Esophagus squamous epithelium (tissue), 5 donors: ENCODE measurements around the gene GTF2F1. TPM values are rescaled to one million over a fixed set of nuclear protein-coding genes. Genes with fewer than 3 reads are reported as not detected.

Source experiments
- DNase-seq: peaks from one replicate; lab custom pipeline; 2025; lab: John Stamatoyannopoulos, UW
- H3K27ac ChIP-seq, 4 donors: fragments of 200-600 bp; sonication (generic); one replicate each; pipeline ENCODE4 v1.5.1; 2016 to 2019; ENCODE audit warnings: mild to moderate bottlenecking in 1 of 4
- H3K27me3 ChIP-seq, 4 donors: fragments of 200-600 bp; sonication (generic); 1 replicate in 3 of 4; 2 replicates in 1 of 4; pipeline versions ENCODE4 v1.5.1 to v1.6.0; 2017 to 2021; ENCODE audit warnings: antibody characterized with exemption in 1 of 4
- H3K36me3 ChIP-seq, 3 donors: fragments of 200-600 bp; sonication (generic); one replicate each; pipeline ENCODE4 v1.5.1; 2016 to 2019
- H3K4me1 ChIP-seq, 3 donors: fragments of 200-600 bp; sonication (generic); one replicate each; pipeline ENCODE4 v1.5.1; 2017 to 2019
- H3K4me3 ChIP-seq, 4 donors: fragments of 200-600 bp; sonication (generic); 1 replicate in 3 of 4; 2 replicates in 1 of 4; pipeline ENCODE4 v1.5.1; 2016 to 2019; ENCODE audit warnings: mild to moderate bottlenecking in 2 of 4, moderate library complexity in 1 of 4
- H3K9me3 ChIP-seq, 3 donors: fragments of 200-600 bp; sonication (generic); one replicate each; pipeline ENCODE4 v1.5.1; 2016 to 2019
- POLR2A ChIP-seq, 4 donors: fragments of 450-650 bp; IDR thresholded peaks; one replicate each; pipeline ENCODE4 v1.6.1; 2017; ENCODE audit warnings: antibody characterized with exemption in 4 of 4, mild to moderate bottlenecking in 4 of 4, moderate library complexity in 3 of 4
- WGBS, 2 donors: methylation state at CpG; one replicate each; pipeline ENCODE4 v1.1.5; 2018; 5-methylcytosine and 5-hydroxymethylcytosine counted together
- intact Hi-C: fragments of 100-400 bp; cut with DNase I; formaldehyde crosslinking; loops from one replicate; pipeline ENCODE4 v1.15.0; 2022
- total RNA-seq, 4 donors: library from RNA; depleted of rRNA; stranded (reverse); fragments of >200 nt; gene quantifications; one replicate each; pipeline ENCODE4 v1.1.0, GENCODE V29; 2016
- TF ChIP-seq, protein P1 (sequence below), 6 experiments: fragments of 450-650 bp in 4 of 6; fragments of 200-600 bp in 2 of 6; sonication (generic) in 2 of 6; IDR thresholded peaks; one replicate each; pipeline ENCODE4 v1.5.1; 2016 to 2019; ENCODE audit warnings: antibody characterized with exemption in 6 of 6, mild to moderate bottlenecking in 4 of 6, moderate library complexity in 4 of 6
- donor health status: DM: yes; HTN: yes; CAD: no.

The GTF2F1 gene
- total RNA-seq, 4 donors from 2014 or later: 28.0 to 51.3 (median 43.5) TPM

DNA sequence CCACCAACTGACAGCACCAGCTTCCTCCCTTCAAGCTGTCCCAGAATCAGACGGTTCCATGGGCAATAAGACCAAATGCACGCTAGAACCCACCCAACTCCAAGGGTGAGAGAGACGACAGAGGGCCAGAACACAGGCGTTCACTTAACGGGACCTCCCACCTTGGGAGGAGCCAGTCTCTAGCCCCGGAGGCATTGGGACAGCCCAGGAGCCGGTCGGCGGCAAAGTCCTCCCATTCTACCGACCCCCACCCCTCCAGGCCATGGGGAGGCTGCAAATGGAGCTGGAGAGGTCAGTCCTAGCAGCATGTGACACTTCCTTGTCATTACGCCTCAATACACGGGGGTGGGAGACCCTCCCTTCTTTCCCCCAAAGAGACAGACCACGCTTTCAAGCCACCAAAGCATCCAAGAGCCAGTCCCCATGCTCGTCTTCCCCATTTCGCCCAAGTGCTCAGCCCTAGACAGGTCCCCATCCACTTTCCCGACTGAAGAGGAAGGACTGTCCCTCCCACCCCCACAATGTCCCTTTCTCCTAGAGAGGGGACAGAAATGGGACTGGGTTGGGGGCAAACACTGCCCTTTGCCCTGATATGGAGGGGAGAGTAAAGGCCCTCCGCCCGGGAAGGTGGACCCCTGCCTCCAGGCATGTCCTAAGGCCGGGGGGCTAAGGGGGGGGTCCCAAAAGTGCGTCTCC, 30.7 kb upstream of the GTF2F1 start:
- no peaks in the 10 kb centered on the region for H3K27me3 ChIP-seq
- no peak for TF ChIP-seq POLR2A (IDR thresholded peaks at IDR 0.05)
- TF ChIP-seq, protein P1, sequence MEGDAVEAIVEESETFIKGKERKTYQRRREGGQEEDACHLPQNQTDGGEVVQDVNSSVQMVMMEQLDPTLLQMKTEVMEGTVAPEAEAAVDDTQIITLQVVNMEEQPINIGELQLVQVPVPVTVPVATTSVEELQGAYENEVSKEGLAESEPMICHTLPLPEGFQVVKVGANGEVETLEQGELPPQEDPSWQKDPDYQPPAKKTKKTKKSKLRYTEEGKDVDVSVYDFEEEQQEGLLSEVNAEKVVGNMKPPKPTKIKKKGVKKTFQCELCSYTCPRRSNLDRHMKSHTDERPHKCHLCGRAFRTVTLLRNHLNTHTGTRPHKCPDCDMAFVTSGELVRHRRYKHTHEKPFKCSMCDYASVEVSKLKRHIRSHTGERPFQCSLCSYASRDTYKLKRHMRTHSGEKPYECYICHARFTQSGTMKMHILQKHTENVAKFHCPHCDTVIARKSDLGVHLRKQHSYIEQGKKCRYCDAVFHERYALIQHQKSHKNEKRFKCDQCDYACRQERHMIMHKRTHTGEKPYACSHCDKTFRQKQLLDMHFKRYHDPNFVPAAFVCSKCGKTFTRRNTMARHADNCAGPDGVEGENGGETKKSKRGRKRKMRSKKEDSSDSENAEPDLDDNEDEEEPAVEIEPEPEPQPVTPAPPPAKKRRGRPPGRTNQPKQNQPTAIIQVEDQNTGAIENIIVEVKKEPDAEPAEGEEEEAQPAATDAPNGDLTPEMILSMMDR (IDR thresholded peaks at IDR 0.05): no peak
- H3K4me3 ChIP-seq: peak overlapping the region; percentile 60 to 88 (median 86)
- peak overlapping the region; percentile 85 to 88 (median 88) for H3K27ac ChIP-seq
- intact Hi-C loops: no loop called here
- H3K9me3 ChIP-seq: no peaks in the 10 kb centered on the region
- no peak for DNase-seq
- peaks cover 12 to 48% (median 19%) of the 10 kb centered on the region in 3 donors for H3K4me1 ChIP-seq
- WGBS, 2 donors: 0% methylated on average over 11 of the region's 20 CpGs; no CpG with 5 or more reads in 1 of the 2 donors
- H3K36me3 ChIP-seq: peaks cover 19 to 38% (median 27%) of the 10 kb centered on the region in 3 donors

DNA sequence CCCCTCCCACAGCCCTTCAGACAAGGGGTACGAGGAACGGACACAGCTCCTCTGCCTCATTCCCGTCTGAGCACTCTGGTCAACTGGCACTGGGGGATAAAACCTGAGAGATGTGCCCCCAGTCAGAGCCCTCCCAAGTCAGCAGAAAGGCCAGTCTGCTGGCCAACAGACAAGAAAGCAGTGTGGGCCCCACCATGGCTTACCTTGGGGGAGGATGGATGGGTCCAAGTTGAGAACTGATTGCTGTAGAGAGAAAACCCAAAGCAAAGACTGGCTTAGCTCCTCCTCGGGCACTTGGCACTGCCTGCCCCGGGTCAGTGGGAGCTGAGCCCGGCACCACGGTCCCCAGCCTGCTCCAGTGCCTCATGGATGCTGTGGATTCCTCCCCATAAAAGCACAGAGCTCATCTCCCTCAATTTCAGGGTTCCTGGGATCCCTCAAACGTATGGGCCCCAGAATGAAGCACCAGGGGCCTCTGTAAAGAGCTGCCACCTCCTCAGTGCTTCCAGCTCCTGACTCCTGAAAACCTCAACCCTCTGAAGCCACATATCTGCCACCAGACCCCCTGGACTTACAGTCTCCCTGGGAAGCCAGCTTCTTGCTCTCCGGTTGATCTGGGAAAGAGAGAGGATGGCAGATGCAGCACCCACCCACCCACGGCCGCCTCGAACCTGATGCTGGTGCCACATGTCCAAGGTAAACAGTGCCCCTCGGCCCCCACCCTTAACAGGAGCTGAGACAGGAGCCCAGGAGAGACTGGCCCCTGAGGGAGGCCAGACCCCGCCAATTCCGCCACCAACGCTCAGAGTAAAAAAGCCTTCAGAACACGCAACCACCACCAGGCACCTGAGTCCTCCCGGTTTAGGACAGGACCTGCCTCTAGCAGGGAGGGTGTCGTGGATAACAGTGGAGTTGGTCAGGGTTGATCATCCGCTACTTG, 28.4 kb upstream of the GTF2F1 start:
- Histone ChIP-seq H3K27me3 (no peaks in the 10 kb centered on the region), H3K27ac (no peak overlapping the region), H3K36me3 (peaks cover 40 to 61% (median 50%) of the 10 kb centered on the region in 3 donors), H3K4me3 (no peak overlapping the region), H3K4me1 (peaks cover 12 to 48% (median 19%) of the 10 kb centered on the region in 3 donors), H3K9me3 (no peaks in the 10 kb centered on the region)
- TF ChIP-seq, protein P1 (IDR thresholded peaks at IDR 0.05): no peak
- no peak for TF ChIP-seq POLR2A (IDR thresholded peaks at IDR 0.05)
- WGBS, 2 donors: 79 to 86% methylated on average over 8 to 11 of the region's 20 CpGs
- intact Hi-C loops: no loop called here
- DNase-seq: no peak

DNA sequence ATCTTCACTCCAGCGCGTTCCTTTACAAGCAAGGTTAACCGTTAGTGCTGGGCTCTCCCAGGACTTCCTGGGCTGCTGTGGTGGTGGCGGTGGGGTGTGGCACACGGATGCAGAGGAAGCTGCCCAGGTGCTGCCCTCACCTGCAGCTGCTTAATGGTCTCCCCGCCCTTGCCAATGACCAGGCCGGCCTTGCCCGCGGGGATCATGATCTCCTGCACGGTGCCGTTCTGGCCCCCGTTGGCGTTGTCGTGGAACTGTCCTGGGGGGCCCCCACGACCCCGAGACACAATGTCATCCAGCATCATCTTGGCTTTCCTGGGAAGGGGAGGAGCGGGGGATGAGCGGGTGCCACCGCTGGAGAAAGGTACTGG, 25.6 kb upstream of the GTF2F1 start:
- no peaks in the 10 kb centered on the region for H3K9me3 ChIP-seq
- TF ChIP-seq POLR2A (IDR thresholded peaks at IDR 0.05): no peak
- TF ChIP-seq, protein P1 (IDR thresholded peaks at IDR 0.05): no peak
- 73 to 80% methylated on average over 1 to 3 of the region's 19 CpGs for WGBS, 2 donors
- H3K27ac ChIP-seq: no peak overlapping the region
- H3K27me3 ChIP-seq: no peaks in the 10 kb centered on the region
- H3K4me1 ChIP-seq: peaks cover 8 to 36% (median 19%) of the 10 kb centered on the region in 3 donors
- H3K36me3 ChIP-seq: peaks cover 65 to 89% (median 73%) of the 10 kb centered on the region in 3 donors
- H3K4me3 ChIP-seq: no peak overlapping the region
- no peak for DNase-seq
- intact Hi-C loops: no loop called here

DNA sequence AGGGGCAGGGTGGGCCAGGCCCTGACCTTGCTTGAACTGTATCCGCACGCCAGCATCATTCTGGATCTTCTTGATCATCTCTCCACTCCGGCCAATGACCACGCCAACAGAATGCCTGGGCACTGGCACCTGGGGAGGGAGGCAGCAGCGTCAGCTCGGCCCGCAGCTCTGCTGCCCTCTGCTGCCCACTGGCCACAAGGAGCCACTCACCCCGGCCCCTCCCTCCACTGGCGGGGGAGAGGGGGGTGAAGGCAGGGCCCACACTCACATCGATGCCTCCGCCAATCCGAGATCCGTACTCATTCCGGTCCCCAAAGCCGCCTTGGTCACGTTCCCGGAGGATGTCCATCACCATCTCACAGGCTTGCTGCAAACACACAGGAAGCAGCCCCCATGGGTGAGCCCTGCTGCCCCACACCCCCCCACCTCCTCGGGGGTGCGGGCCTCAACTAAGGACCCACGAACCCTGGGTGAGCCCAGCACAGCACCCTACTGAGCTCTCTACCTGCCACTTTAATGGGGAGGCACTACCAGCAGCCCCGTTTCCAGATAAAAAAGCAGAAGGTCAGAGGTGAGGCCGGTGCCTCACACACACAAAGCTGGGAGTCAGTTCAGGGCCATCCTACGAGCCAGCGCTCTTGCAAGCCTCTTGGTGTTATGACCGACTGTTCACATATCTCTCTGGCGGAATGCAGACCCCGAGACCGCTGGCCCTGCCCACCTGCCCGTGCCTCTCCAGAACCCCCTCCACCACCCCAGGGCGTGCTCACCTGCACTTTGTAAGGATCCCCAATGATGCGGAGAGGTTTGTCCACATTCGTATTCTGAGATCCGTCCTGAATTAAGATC, 25.0 kb upstream of the GTF2F1 start:
- H3K36me3 ChIP-seq: peaks cover 65 to 94% (median 73%) of the 10 kb centered on the region in 3 donors
- H3K27me3 ChIP-seq: no peaks in the 10 kb centered on the region
- intact Hi-C loops: no loop called here
- no peak for DNase-seq
- no peaks in the 10 kb centered on the region for H3K9me3 ChIP-seq
- peaks cover 6 to 30% (median 13%) of the 10 kb centered on the region in 3 donors for H3K4me1 ChIP-seq
- H3K4me3 ChIP-seq: no peak overlapping the region
- 79 to 90% methylated on average over 9 to 20 of the region's 33 CpGs for WGBS, 2 donors
- TF ChIP-seq POLR2A (IDR thresholded peaks at IDR 0.05): no peak
- TF ChIP-seq, protein P1 (IDR thresholded peaks at IDR 0.05): peak in 2 of 6 experiments; percentile 3 to 22
- H3K27ac ChIP-seq: peak overlapping the region in 1 of 4 donors; percentile 3
